Natural killer cell (primary cell): ENCODE data around the gene PLEKHA1. TPM values are rescaled to one million over a fixed set of nuclear protein-coding genes. Genes with fewer than 3 reads are reported as not detected.

ENCODE experiments used
- ATAC-seq, 3 donors: fragments of 150-1000 bp in 2 of 3; fragments of 200-7000 bp in 1 of 3; cut with Tn5 transposase; 1 replicate in 1 of 3; 2 replicates in 2 of 3; pipeline ENCODE4 v1.10.0; 2021; ENCODE audit warnings: mild to moderate bottlenecking in 2 of 3, moderate library complexity in 2 of 3
- DNase-seq, 2 donors: peaks; one replicate each; pipeline versions ENCODE4 v3.0.0 to v3.0.0-alpha.2; 2013 to 2021; ENCODE audit warnings: mixed read lengths in 1 of 2
- H3K27ac ChIP-seq: one replicate; pipeline ENCODE4 v1.5.1; 2013; ENCODE audit warnings: mild to moderate bottlenecking, low read length
- H3K27me3 ChIP-seq: one replicate; pipeline ENCODE4 v1.6.1; 2013; ENCODE audit warnings: low read length; ENCODE audit not compliant: control insufficient read depth, insufficient read depth
- H3K36me3 ChIP-seq: one replicate; pipeline ENCODE4 v1.6.1; 2013; ENCODE audit warnings: low read length; ENCODE audit not compliant: control insufficient read depth, insufficient read depth
- H3K4me1 ChIP-seq: one replicate; pipeline ENCODE4 v1.6.1; 2013; ENCODE audit warnings: low read length; ENCODE audit not compliant: control insufficient read depth, insufficient read depth
- H3K4me3 ChIP-seq: one replicate; pipeline ENCODE4 v1.5.1; 2013; ENCODE audit warnings: low read length
- H3K9me3 ChIP-seq: one replicate; pipeline ENCODE4 v1.6.1; 2013; ENCODE audit warnings: low read length; ENCODE audit not compliant: control insufficient read depth, insufficient read depth
- H3K27ac Mint-ChIP-seq, 2 donors: one replicate each; pipeline ENCODE4 v1.8.0; 2022; ENCODE audit warnings: mild to moderate bottlenecking in 2 of 2, mixed read lengths in 2 of 2, moderate library complexity in 1 of 2
- H3K27me3 Mint-ChIP-seq, 2 donors: one replicate each; pipeline ENCODE4 v1.8.0; 2022; ENCODE audit warnings: low read depth in 2 of 2, mixed read lengths in 2 of 2
- H3K36me3 Mint-ChIP-seq: one replicate; pipeline ENCODE4 v1.8.0; 2022; ENCODE audit warnings: mixed read lengths
- H3K4me1 Mint-ChIP-seq, 2 donors: one replicate each; pipeline ENCODE4 v1.8.0; 2022; ENCODE audit warnings: mixed read lengths in 2 of 2
- H3K4me3 Mint-ChIP-seq: one replicate; pipeline ENCODE4 v1.8.0; 2022; ENCODE audit warnings: mild to moderate bottlenecking, moderate library complexity, mixed read lengths
- H3K9me3 Mint-ChIP-seq, 2 donors: one replicate each; pipeline ENCODE4 v1.8.0; 2022; ENCODE audit warnings: mixed read lengths in 2 of 2
- WGBS: methylation state at CpG from one replicate; pipeline ENCODE4 v1.1.7; 2013; ENCODE audit warnings: missing lambda C conversion rate; ENCODE audit not compliant: insufficient coverage; 5-methylcytosine and 5-hydroxymethylcytosine counted together
- intact Hi-C: fragments of 100-400 bp; cut with micrococcal nuclease; formaldehyde crosslinking; loops from one replicate; pipeline ENCODE4 v1.14.2; 2022
- total RNA-seq, 4 donors: library from RNA; stranded (reverse); fragments of 120-200 nt in 1 of 4; gene quantifications; one replicate each; pipeline versions ENCODE4 v1.2.3 to v1.2.4, GENCODE V29; 2013 to 2022
- TF ChIP-seq, protein P1 (sequence below): fragments of 200-600 bp; IDR thresholded peaks from one replicate; pipeline ENCODE4 v1.8.0; 2022; ENCODE audit warnings: antibody characterized with exemption

The PLEKHA1 gene
- total RNA-seq, 3 donors from 2014 or later (not counting 1 experiment from before 2014, with no cell fraction given): 45.9 to 64.6 (median 56.1) TPM

DNA sequence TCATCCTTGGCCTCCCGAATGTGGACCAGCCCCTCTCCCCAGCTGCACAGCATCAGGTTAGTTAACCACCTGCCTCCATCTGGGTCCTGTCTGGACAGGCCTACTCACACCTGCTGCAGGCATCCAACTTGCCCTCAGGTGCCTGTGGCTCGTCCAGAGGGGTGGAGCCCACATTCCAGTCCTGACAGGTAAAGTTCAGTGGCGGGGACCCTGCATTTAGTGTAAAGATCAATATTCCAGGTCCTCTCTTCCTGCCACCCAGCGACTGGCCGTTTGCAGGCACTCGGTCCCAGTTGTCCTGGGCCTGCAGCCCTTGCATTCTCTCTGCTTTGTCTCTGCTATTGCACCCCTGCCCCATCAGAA is 101.8 kb downstream of the PLEKHA1 start:
- Histone ChIP-seq H3K9me3 (no peaks in the 10 kb centered on the region), H3K4me3 (no peak overlapping the region), H3K4me1 (no peaks in the 10 kb centered on the region), H3K27ac (no peak overlapping the region), H3K27me3 (no peaks in the 10 kb centered on the region), H3K36me3 (no peaks in the 10 kb centered on the region)
- WGBS: 89% methylated on average over 6 of the region's 6 CpGs
- no peak for DNase-seq
- Mint-ChIP-seq H3K9me3 (no peaks in the 10 kb centered on the region), H3K4me1 (peaks cover 5 to 6% of the 10 kb centered on the region in 2 donors), H3K36me3 (no peaks in the 10 kb centered on the region), H3K4me3 (no peak overlapping the region), H3K27me3 (peaks cover 21 to 23% of the 10 kb centered on the region in 2 donors), H3K27ac (no peak overlapping the region)
- ATAC-seq: no peak
- intact Hi-C loops: no loop called here
- TF ChIP-seq, protein P1, sequence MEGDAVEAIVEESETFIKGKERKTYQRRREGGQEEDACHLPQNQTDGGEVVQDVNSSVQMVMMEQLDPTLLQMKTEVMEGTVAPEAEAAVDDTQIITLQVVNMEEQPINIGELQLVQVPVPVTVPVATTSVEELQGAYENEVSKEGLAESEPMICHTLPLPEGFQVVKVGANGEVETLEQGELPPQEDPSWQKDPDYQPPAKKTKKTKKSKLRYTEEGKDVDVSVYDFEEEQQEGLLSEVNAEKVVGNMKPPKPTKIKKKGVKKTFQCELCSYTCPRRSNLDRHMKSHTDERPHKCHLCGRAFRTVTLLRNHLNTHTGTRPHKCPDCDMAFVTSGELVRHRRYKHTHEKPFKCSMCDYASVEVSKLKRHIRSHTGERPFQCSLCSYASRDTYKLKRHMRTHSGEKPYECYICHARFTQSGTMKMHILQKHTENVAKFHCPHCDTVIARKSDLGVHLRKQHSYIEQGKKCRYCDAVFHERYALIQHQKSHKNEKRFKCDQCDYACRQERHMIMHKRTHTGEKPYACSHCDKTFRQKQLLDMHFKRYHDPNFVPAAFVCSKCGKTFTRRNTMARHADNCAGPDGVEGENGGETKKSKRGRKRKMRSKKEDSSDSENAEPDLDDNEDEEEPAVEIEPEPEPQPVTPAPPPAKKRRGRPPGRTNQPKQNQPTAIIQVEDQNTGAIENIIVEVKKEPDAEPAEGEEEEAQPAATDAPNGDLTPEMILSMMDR: no peak

DNA sequence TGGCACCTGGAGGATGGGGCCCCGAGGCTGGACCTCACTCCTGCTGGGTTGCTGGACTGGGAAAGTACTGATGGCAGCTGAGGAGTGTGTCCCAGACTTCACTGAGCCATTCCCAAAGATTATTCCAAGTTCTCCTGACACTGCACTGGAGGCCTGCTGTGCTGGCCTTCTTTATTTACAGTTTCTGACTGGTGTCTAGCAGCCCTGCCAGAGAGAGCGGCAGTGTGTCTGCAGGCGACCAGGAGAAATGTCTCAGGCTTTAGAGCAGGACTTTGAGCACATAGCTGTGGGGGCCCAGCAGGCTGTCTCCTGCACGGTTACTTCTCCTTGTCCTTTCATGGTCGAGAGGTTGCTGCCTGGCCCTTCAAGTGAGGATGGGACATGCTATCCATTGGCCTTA is 102.9 kb downstream of the PLEKHA1 start:
- H3K27me3 ChIP-seq: no peaks in the 10 kb centered on the region
- Mint-ChIP-seq H3K27ac (no peak overlapping the region), H3K36me3 (no peaks in the 10 kb centered on the region), H3K4me1 (peaks cover 5 to 6% of the 10 kb centered on the region in 2 donors), H3K9me3 (no peaks in the 10 kb centered on the region), H3K27me3 (peaks cover 23 to 24% of the 10 kb centered on the region in 2 donors), H3K4me3 (no peak overlapping the region)
- intact Hi-C loops: no loop called here
- no peak overlapping the region for H3K4me3 ChIP-seq
- H3K9me3 ChIP-seq: no peaks in the 10 kb centered on the region
- H3K4me1 ChIP-seq: no peaks in the 10 kb centered on the region
- no peak overlapping the region for H3K27ac ChIP-seq
- DNase-seq (no peak), ATAC-seq (no peak)
- no peaks in the 10 kb centered on the region for H3K36me3 ChIP-seq
- TF ChIP-seq, protein P1: no peak
- 77% methylated on average over 5 of the region's 5 CpGs for WGBS

DNA sequence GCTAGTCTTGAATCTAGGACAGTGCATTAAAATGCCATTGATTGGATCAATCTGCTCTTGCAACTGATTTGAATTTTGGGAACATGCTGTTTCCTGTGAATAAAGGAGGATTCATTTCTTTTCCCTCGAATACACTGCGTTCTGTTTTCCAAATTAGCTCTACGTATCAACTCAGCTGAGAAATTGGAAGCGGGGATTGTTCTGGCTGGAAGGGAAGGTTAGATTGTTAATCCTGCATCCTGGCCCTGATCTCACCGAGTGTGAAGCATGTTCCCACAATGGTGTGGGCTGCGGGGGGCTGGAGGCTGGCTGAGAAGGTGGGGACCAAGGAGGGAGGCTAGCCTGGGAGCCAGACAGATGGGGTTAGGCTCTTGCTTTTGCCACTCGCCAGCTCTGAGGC is 104.5 kb downstream of the PLEKHA1 start:
- Mint-ChIP-seq H3K27me3 (peaks cover 24 to 27% of the 10 kb centered on the region in 2 donors), H3K27ac (no peak overlapping the region), H3K36me3 (no peaks in the 10 kb centered on the region), H3K4me3 (no peak overlapping the region), H3K4me1 (peaks cover 5 to 6% of the 10 kb centered on the region in 2 donors), H3K9me3 (no peaks in the 10 kb centered on the region)
- H3K27ac ChIP-seq: no peak overlapping the region
- no peaks in the 10 kb centered on the region for H3K36me3 ChIP-seq
- no peaks in the 10 kb centered on the region for H3K27me3 ChIP-seq
- no peak overlapping the region for H3K4me3 ChIP-seq
- no peaks in the 10 kb centered on the region for H3K4me1 ChIP-seq
- TF ChIP-seq, protein P1: no peak
- ATAC-seq (no peak), DNase-seq (no peak)
- 92% methylated on average over 7 of the region's 7 CpGs for WGBS
- intact Hi-C loops: no loop called here
- H3K9me3 ChIP-seq: no peaks in the 10 kb centered on the region

DNA sequence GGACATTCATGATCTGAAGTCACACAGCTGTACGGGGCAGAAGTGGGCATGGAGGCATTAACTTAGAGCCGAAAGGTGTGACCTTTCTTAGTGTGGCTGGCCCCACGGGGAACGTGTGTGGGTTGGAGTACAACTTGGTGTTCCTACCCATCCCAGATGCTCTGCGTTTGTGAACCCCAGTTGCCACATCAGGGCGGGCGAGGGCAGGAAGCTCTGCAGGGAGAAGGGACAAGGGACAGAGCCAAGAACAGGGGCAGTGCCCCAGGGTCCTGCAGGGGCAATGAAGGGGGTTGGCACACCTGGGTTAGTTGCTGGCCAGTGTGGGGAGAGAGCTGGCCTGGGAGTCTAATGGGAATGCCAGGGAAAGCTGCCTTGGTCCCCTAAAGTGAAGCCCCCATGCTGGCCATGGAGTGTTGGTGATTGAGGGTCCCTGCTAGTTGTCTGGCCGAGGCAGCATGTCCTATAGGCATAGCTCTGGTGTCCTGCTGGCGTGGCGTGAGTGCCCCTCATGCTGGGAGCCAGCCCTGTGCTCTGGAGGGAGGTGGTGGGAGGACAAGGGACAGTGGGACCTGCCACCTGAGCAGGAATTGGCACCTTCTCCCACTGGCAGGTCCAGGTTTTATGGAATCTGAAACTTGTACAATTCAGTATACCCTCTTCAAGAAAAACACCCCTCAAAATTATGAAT is 105.8 kb downstream of the PLEKHA1 start:
- Histone ChIP-seq H3K27me3 (no peaks in the 10 kb centered on the region), H3K27ac (no peak overlapping the region), H3K4me1 (no peaks in the 10 kb centered on the region), H3K4me3 (no peak overlapping the region), H3K9me3 (no peaks in the 10 kb centered on the region), H3K36me3 (no peaks in the 10 kb centered on the region)
- Mint-ChIP-seq H3K27ac (no peak overlapping the region), H3K27me3 (peaks cover 18 to 30% of the 10 kb centered on the region in 2 donors), H3K4me1 (no peaks in the 10 kb centered on the region), H3K9me3 (no peaks in the 10 kb centered on the region), H3K4me3 (no peak overlapping the region), H3K36me3 (no peaks in the 10 kb centered on the region)
- ATAC-seq (no peak), DNase-seq (no peak)
- WGBS: 87% methylated on average over 10 of the region's 10 CpGs
- TF ChIP-seq, protein P1: no peak
- intact Hi-C loops: no loop called here
